SK-N-SH treated with all-trans-retinoic acid at 6 μM for 48 hours (cell line): ENCODE results near the gene RHO.

Source experiments
- ATAC-seq: fragments of 200-7000 bp; cut with Tn5 transposase; 3 replicates; pipeline ENCODE4 v1.9.1; 2020; ENCODE audit warnings: mild to moderate bottlenecking, moderate library complexity
- BACH2 ChIP-seq: fragments of 250-450 bp; sonication (Bioruptor Pico); IDR thresholded peaks from 2 replicates; pipeline ENCODE4 v1.9.0; 2021; ENCODE audit warnings: mild to moderate bottlenecking, borderline replicate concordance
- CREB5 ChIP-seq: fragments of 250-450 bp; sonication (Bioruptor Pico); IDR thresholded peaks from 2 replicates; pipeline ENCODE4 v1.5.1; 2020; ENCODE audit warnings: low read depth, mild to moderate bottlenecking, moderate library complexity
- CSDC2 ChIP-seq: fragments of 250-450 bp; sonication (Bioruptor Pico); IDR thresholded peaks from 2 replicates; pipeline ENCODE4 v1.5.0; 2020; ENCODE audit warnings: mild to moderate bottlenecking, moderate library complexity
- ESRRG ChIP-seq: fragments of 250-450 bp; sonication (Bioruptor Pico); IDR thresholded peaks from 2 replicates; pipeline ENCODE4 v1.6.1; 2021; ENCODE audit warnings: mild to moderate bottlenecking
- GLIS3 ChIP-seq: fragments of 250-450 bp; sonication (Bioruptor Pico); IDR thresholded peaks from 2 replicates; pipeline ENCODE4 v1.5.0; 2020; ENCODE audit warnings: mild to moderate bottlenecking, moderate library complexity
- ISL1 ChIP-seq: fragments of 250-450 bp; sonication (Bioruptor Pico); IDR thresholded peaks from 2 replicates; pipeline ENCODE4 v2.1.2; 2022; ENCODE audit warnings: mild to moderate bottlenecking, moderate library complexity
- OSR1 ChIP-seq: fragments of 250-450 bp; sonication (Bioruptor Pico); IDR thresholded peaks from 2 replicates; pipeline ENCODE4 v1.8.0; 2022; ENCODE audit warnings: moderate library complexity, mild to moderate bottlenecking, inconsistent platforms
- PATZ1 ChIP-seq: fragments of 250-450 bp; sonication (Bioruptor Pico); IDR thresholded peaks from 2 replicates; pipeline ENCODE4 v1.8.0; 2020; ENCODE audit warnings: mild to moderate bottlenecking, moderate library complexity, borderline replicate concordance
- POU6F1 ChIP-seq: fragments of 250-450 bp; sonication (Bioruptor Pico); IDR thresholded peaks from 2 replicates; pipeline ENCODE4 v1.8.0; 2021; ENCODE audit warnings: low read depth, mild to moderate bottlenecking, moderate library complexity, borderline replicate concordance
- PPARA ChIP-seq: fragments of 250-450 bp; sonication (Bioruptor Pico); IDR thresholded peaks from 2 replicates; pipeline ENCODE4 v1.5.0; 2020; ENCODE audit warnings: mild to moderate bottlenecking, borderline replicate concordance
- RARB ChIP-seq: fragments of 250-450 bp; sonication (Bioruptor Pico); IDR thresholded peaks from 2 replicates; pipeline ENCODE4 v1.8.0; 2021; ENCODE audit warnings: mild to moderate bottlenecking, moderate library complexity
- SNAI2 ChIP-seq: fragments of 250-450 bp; sonication (Bioruptor Pico); IDR thresholded peaks from 2 replicates; pipeline ENCODE4 v1.5.0; 2020; ENCODE audit warnings: mild to moderate bottlenecking, moderate library complexity
- TOX ChIP-seq: fragments of 250-450 bp; sonication (Bioruptor Pico); IDR thresholded peaks from 2 replicates; pipeline ENCODE4 v1.8.0; 2021; ENCODE audit warnings: mild to moderate bottlenecking, moderate library complexity, borderline replicate concordance
- TSHZ2 ChIP-seq: fragments of 250-450 bp; sonication (Bioruptor Pico); IDR thresholded peaks from 2 replicates; pipeline ENCODE4 v1.5.0; 2020; ENCODE audit warnings: mild to moderate bottlenecking, moderate library complexity
- ZC3H10 ChIP-seq: fragments of 250-450 bp; sonication (Bioruptor Pico); IDR thresholded peaks from 2 replicates; pipeline ENCODE4 v1.5.1; 2021; ENCODE audit warnings: mild to moderate bottlenecking, moderate library complexity
- ZFP3 ChIP-seq: fragments of 250-450 bp; sonication (Bioruptor Pico); IDR thresholded peaks from 2 replicates; pipeline ENCODE4 v1.5.0; 2020; ENCODE audit warnings: mild to moderate bottlenecking, moderate library complexity
- ZNF565 ChIP-seq: fragments of 450-650 bp; formaldehyde crosslinking; conservative IDR thresholded peaks from 2 replicates; pipeline ENCODE4 v1.5.0; 2020; ENCODE audit warnings: low read depth, mild to moderate bottlenecking, moderate library complexity
- ZNF70 ChIP-seq: fragments of 450-650 bp; formaldehyde crosslinking; IDR thresholded peaks from 2 replicates; pipeline ENCODE4 v1.5.0; 2020; ENCODE audit warnings: mild to moderate bottlenecking, moderate library complexity
- ZNF8 ChIP-seq: fragments of 450-650 bp; formaldehyde crosslinking; IDR thresholded peaks from 2 replicates; pipeline ENCODE4 v1.5.0; 2020; ENCODE audit warnings: mild to moderate bottlenecking, moderate library complexity

The RHO gene

GRCh38 chr3:129492691-129493090 lies 35.7 kb upstream of the RHO start:
- ATAC-seq = no peak

GRCh38 chr3:129493206-129493605 lies 35.2 kb upstream of the RHO start:
- no peak for ATAC-seq
- no peak for TF ChIP-seq ISL1 (CRISPR knock-in tag)
- TF ChIP-seq GLIS3 (CRISPR knock-in tag) = no peak
- TF ChIP-seq RARB = no peak
- TF ChIP-seq ZFP3 (CRISPR knock-in tag) = no peak
- no peak for TF ChIP-seq OSR1 (CRISPR knock-in tag)
- TF ChIP-seq PPARA (CRISPR knock-in tag) = no peak
- TF ChIP-seq PATZ1 (CRISPR knock-in tag) = no peak
- TF ChIP-seq CSDC2 (CRISPR knock-in tag) = no peak
- TF ChIP-seq CREB5 (CRISPR knock-in tag) = no peak
- TF ChIP-seq ESRRG (CRISPR knock-in tag) = no peak
- TF ChIP-seq ZNF70 (CRISPR knock-in tag) = no peak
- no peak for TF ChIP-seq TOX (CRISPR knock-in tag)
- TF ChIP-seq POU6F1 (CRISPR knock-in tag) = no peak

More at GRCh38 chr3:129492691-129493090, 35.7 kb upstream of the RHO start:
- no peak for TF ChIP-seq ZFP3 (CRISPR knock-in tag)
- TF ChIP-seq BACH2 (CRISPR knock-in tag) = no peak
- no peak for TF ChIP-seq ISL1 (CRISPR knock-in tag)
- TF ChIP-seq ZC3H10 = no peak
- TF ChIP-seq GLIS3 (CRISPR knock-in tag) = no peak
- no peak for TF ChIP-seq POU6F1 (CRISPR knock-in tag)
- TF ChIP-seq ZNF70 (CRISPR knock-in tag) = no peak
- no peak for TF ChIP-seq PATZ1 (CRISPR knock-in tag)
- TF ChIP-seq CREB5 (CRISPR knock-in tag) = no peak
- TF ChIP-seq RARB = no peak
- TF ChIP-seq TSHZ2 (CRISPR knock-in tag) = no peak
- TF ChIP-seq CSDC2 (CRISPR knock-in tag) = no peak
- no peak for TF ChIP-seq ZNF8 (CRISPR knock-in tag)
- no peak for TF ChIP-seq ESRRG (CRISPR knock-in tag)
- TF ChIP-seq OSR1 (CRISPR knock-in tag) = no peak
- no peak for TF ChIP-seq ZNF565 (CRISPR knock-in tag)
- no peak for TF ChIP-seq SNAI2 (CRISPR knock-in tag)
- TF ChIP-seq, all 23 proteins: peak for 0
